Peyer's patch (tissue), 4 donors: ENCODE results near the gene ACVR1C. TPM values are rescaled to one million over a fixed set of nuclear protein-coding genes. Genes with fewer than 3 reads are reported as not detected.
A peak's percentile ranks its signal among the peaks of the same experiment; 100 is the strongest.

Experiments used
- DNase-seq, 3 donors: peaks; one replicate each; pipeline ENCODE4 v3.0.0-alpha.2; 2017 to 2019
- H3K27ac ChIP-seq, 4 donors: fragments of 200-600 bp; sonication (generic); one replicate each; pipeline ENCODE4 v1.5.1; 2016 to 2019
- H3K27me3 ChIP-seq, 2 donors: fragments of 200-600 bp; sonication (generic); one replicate each; pipeline ENCODE4 v1.5.1; 2019
- H3K36me3 ChIP-seq, 3 donors: fragments of 200-600 bp; sonication (generic); one replicate each; pipeline ENCODE4 v1.5.1; 2016 to 2019
- H3K4me1 ChIP-seq, 4 donors: fragments of 200-600 bp; sonication (generic); one replicate each; pipeline ENCODE4 v1.5.1; 2016 to 2019
- H3K4me3 ChIP-seq, 4 donors: fragments of 200-600 bp; sonication (generic); 1 replicate in 3 of 4; 2 replicates in 1 of 4; pipeline ENCODE4 v1.5.1; 2016 to 2019; ENCODE audit warnings: mild to moderate bottlenecking in 1 of 4
- H3K9me3 ChIP-seq, 4 donors: fragments of 200-600 bp; sonication (generic); one replicate each; pipeline ENCODE4 v1.5.1; 2016 to 2019; ENCODE audit warnings: mild to moderate bottlenecking in 1 of 4
- CTCF ChIP-seq, 6 experiments: fragments of 450-650 bp in 4 of 6; fragments of 200-600 bp in 2 of 6; sonication (generic) in 1 of 6; IDR thresholded peaks; one replicate each; pipeline ENCODE4 v1.5.1; 2017 to 2019; ENCODE audit warnings: antibody characterized with exemption in 6 of 6, mild to moderate bottlenecking in 3 of 6, moderate library complexity in 1 of 6
- POLR2A ChIP-seq, 2 donors: fragments of 450-650 bp; IDR thresholded peaks; one replicate each; pipeline ENCODE4 v1.5.1; 2017; ENCODE audit warnings: antibody characterized with exemption in 2 of 2, mild to moderate bottlenecking in 2 of 2, moderate library complexity in 2 of 2
- total RNA-seq, 4 donors: library from RNA; depleted of rRNA; stranded (reverse); fragments of >200 nt; gene quantifications; one replicate each; pipeline ENCODE4 v1.1.0, GENCODE V29; 2016

ACVR1C gene
- total RNA-seq, 4 donors from 2014 or later = 2.3 to 5.0 (median 4.1) TPM

- H3K27ac ChIP-seq = no peak overlapping the region
- H3K4me3 ChIP-seq = no peak overlapping the region
- H3K4me1 ChIP-seq = no peaks in the 10 kb centered on the region
- H3K9me3 ChIP-seq = no peaks in the 10 kb centered on the region
- peak in 1 of 3 donors; percentile 60 for DNase-seq
- no peak for TF ChIP-seq POLR2A (IDR thresholded peaks at IDR 0.05)
- TF ChIP-seq CTCF (IDR thresholded peaks at IDR 0.05) = peak; percentile 18 to 87 (median 76)
- no peaks in the 10 kb centered on the region for H3K27me3 ChIP-seq
- no peaks in the 10 kb centered on the region for H3K36me3 ChIP-seq
These were observed 130.9 kb downstream of the ACVR1C start for GRCh38 chr2:157497638-157498314.

GRCh38 chr2:157492189-157492773 lies 136.4 kb downstream of the ACVR1C start:
- no peaks in the 10 kb centered on the region for H3K9me3 ChIP-seq
- no peaks in the 10 kb centered on the region for H3K36me3 ChIP-seq
- H3K27ac ChIP-seq = no peak overlapping the region
- H3K27me3 ChIP-seq = no peaks in the 10 kb centered on the region
- no peak overlapping the region for H3K4me3 ChIP-seq
- no peaks in the 10 kb centered on the region for H3K4me1 ChIP-seq
- DNase-seq = peak; percentile 54 to 88 (median 70)
- peak; percentile 57 to 84 (median 74) for TF ChIP-seq CTCF (IDR thresholded peaks at IDR 0.05)
- TF ChIP-seq POLR2A (IDR thresholded peaks at IDR 0.05) = no peak

GRCh38 chr2:157489983-157490382 lies 138.7 kb downstream of the ACVR1C start:
- H3K27ac ChIP-seq = no peak overlapping the region
- no peak overlapping the region for H3K4me3 ChIP-seq
- no peaks in the 10 kb centered on the region for H3K36me3 ChIP-seq
- TF ChIP-seq POLR2A (IDR thresholded peaks at IDR 0.05) (no peak), CTCF (IDR thresholded peaks at IDR 0.05) (no peak)
- H3K27me3 ChIP-seq = no peaks in the 10 kb centered on the region
- no peak for DNase-seq
- no peaks in the 10 kb centered on the region for H3K9me3 ChIP-seq
- no peaks in the 10 kb centered on the region for H3K4me1 ChIP-seq

GRCh38 chr2:157488877-157489276 lies 139.8 kb downstream of the ACVR1C start:
- DNase-seq = peak in 2 of 3 donors; percentile 57 to 72
- Histone ChIP-seq H3K27me3 (no peaks in the 10 kb centered on the region), H3K36me3 (no peaks in the 10 kb centered on the region), H3K4me3 (no peak overlapping the region), H3K27ac (no peak overlapping the region), H3K9me3 (no peaks in the 10 kb centered on the region), H3K4me1 (no peaks in the 10 kb centered on the region)
- TF ChIP-seq POLR2A (IDR thresholded peaks at IDR 0.05) = no peak
- TF ChIP-seq CTCF (IDR thresholded peaks at IDR 0.05) = no peak

GRCh38 chr2:157487747-157488146 lies 140.9 kb downstream of the ACVR1C start:
- no peak for DNase-seq
- no peaks in the 10 kb centered on the region for H3K27me3 ChIP-seq
- no peak overlapping the region for H3K27ac ChIP-seq
- TF ChIP-seq CTCF (IDR thresholded peaks at IDR 0.05) (no peak), POLR2A (IDR thresholded peaks at IDR 0.05) (no peak)
- H3K4me3 ChIP-seq = no peak overlapping the region
- H3K36me3 ChIP-seq = no peaks in the 10 kb centered on the region
- no peaks in the 10 kb centered on the region for H3K9me3 ChIP-seq
- no peaks in the 10 kb centered on the region for H3K4me1 ChIP-seq
